Esophagus (tissue), 2 donors: Measurements from ENCODE around the gene NGLY1. TPM values are rescaled to one million over a fixed set of nuclear protein-coding genes. Genes with fewer than 3 reads are reported as not detected.

Experiments used
- H3K27ac ChIP-seq, 2 donors: one replicate each; pipeline ENCODE4 v1.5.1; 2013; ENCODE audit warnings: low read depth in 2 of 2, mild to moderate bottlenecking in 2 of 2, inconsistent platforms in 1 of 2, low read length in 1 of 2, moderate library complexity in 1 of 2
- H3K27me3 ChIP-seq, 2 donors: one replicate each; pipeline ENCODE4 v1.6.1; 2013; ENCODE audit warnings: low read length in 2 of 2, control low read depth in 1 of 2, mild to moderate bottlenecking in 1 of 2; ENCODE audit not compliant: insufficient read depth in 2 of 2, control insufficient read depth in 1 of 2
- H3K36me3 ChIP-seq, 2 donors: one replicate each; pipeline ENCODE4 v1.6.1; 2013; ENCODE audit warnings: low read length in 1 of 2; ENCODE audit not compliant: control insufficient read depth in 2 of 2, insufficient read depth in 2 of 2
- H3K4me1 ChIP-seq, 2 donors: one replicate each; pipeline ENCODE4 v1.6.1; 2013; ENCODE audit warnings: low read length in 1 of 2; ENCODE audit not compliant: control insufficient read depth in 2 of 2, insufficient read depth in 2 of 2
- H3K4me3 ChIP-seq, 2 donors: one replicate each; pipeline ENCODE4 v1.5.1; 2013; ENCODE audit warnings: low read length in 2 of 2, mild to moderate bottlenecking in 2 of 2, low read depth in 1 of 2, moderate library complexity in 1 of 2
- H3K9me3 ChIP-seq, 2 donors: one replicate each; pipeline ENCODE4 v1.6.1; 2013; ENCODE audit warnings: mild to moderate bottlenecking in 2 of 2, low read depth in 1 of 2, low read length in 1 of 2, moderate library complexity in 1 of 2; ENCODE audit not compliant: control insufficient read depth in 2 of 2, insufficient read depth in 1 of 2
- WGBS, 2 donors: extraction: QIAGEN DNeasy Blood & Tissue Kit; methylation state at CpG; one replicate each; pipeline ENCODE4 v1.1.7; 2013; 5-methylcytosine and 5-hydroxymethylcytosine counted together
- polyA plus RNA-seq, 2 donors: library from polyadenylated mRNA; stranded (reverse); fragments of 200-250 nt; gene quantifications; one replicate each; pipeline ENCODE4 v1.2.3, GENCODE V29; 2013
- donor health status: healthy with polysubstance abuse.
- donor health status: Bipolar disorder and iron deficiency.

Gene NGLY1
- polyA plus RNA-seq, 2 donors: 12.5 to 17.6 TPM

DNA sequence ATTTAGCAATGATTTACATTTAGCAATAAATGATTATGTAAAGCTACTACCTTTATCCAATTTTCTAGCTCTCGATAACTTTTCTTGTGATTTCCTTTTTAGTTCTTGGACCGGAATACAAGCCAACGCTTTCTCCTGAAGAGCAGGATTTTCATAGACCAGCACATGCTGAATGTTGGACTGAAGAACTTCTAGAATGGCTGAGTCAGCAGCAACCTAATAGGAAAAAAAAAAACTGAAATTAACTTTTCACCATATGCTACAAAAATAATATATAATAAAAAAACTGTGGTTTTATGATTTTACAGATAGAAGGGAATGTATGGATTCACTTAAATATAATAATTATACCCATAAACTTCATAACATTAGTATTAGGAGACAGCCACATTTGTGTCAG lies 32.2 kb downstream of the NGLY1 start:
- 98% methylated on average over 3 of the region's 3 CpGs for WGBS, 2 donors
- H3K27me3 ChIP-seq: no peaks in the 10 kb centered on the region
- H3K4me3 ChIP-seq: no peak overlapping the region
- no peak overlapping the region for H3K27ac ChIP-seq
- peaks cover 0 to 2% of the 10 kb centered on the region in 2 donors for H3K4me1 ChIP-seq
- H3K9me3 ChIP-seq: no peaks in the 10 kb centered on the region
- peaks cover 0 to 2% of the 10 kb centered on the region in 2 donors for H3K36me3 ChIP-seq

DNA sequence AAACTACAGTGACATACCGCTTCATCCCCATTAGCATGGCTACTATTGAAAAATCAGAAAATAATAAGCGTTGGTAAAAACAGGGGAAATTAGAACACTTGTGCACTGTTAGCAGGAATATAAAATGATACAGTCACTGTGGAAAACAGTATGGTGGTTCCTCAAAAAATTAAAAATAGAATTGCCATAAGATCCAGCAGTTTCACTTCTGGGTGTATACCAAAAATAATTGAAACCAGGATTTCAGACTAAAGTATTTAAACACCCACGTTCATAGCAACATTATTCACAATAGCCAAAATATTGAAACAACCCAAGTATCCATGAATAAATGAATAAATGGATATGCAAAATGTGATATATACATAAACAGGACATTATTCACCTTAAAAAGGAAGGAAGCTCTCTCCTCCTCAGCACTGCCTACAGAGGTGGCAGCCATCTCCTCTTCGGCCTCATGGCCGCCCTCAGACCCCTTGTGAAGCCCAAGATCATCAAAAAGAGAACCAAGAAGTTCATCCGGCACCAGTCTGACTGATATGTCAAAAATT lies 34.1 kb downstream of the NGLY1 start:
- H3K36me3 ChIP-seq: peaks cover 0 to 2% of the 10 kb centered on the region in 2 donors
- H3K27ac ChIP-seq: peak overlapping the region in 1 of 2 donors; percentile 49
- no peaks in the 10 kb centered on the region for H3K9me3 ChIP-seq
- no peak overlapping the region for H3K4me3 ChIP-seq
- WGBS, 2 donors: 79 to 80% methylated on average over 6 of the region's 6 CpGs
- H3K4me1 ChIP-seq: peaks cover 0 to 2% of the 10 kb centered on the region in 2 donors
- H3K27me3 ChIP-seq: no peaks in the 10 kb centered on the region

DNA sequence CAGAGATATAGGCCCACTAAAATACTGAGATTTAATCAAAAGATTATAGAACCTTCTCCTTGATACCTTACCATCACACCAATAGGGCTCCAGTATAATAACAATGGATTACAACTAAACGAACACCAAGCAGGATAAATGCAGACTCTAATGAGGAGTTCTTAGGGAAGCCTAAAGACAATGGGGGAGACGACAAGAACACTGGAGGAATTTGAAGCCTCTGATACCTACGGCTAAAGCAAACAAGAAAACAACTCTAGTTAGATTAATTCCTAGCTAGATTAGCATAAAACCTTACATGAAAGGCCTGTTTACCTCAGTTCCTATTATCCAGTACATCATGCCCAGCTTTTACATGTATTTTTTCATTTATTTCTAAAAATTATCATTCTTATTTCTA lies 35.1 kb downstream of the NGLY1 start:
- Histone ChIP-seq H3K4me1 (peaks cover 0 to 2% of the 10 kb centered on the region in 2 donors), H3K9me3 (no peaks in the 10 kb centered on the region), H3K36me3 (peaks cover 0 to 2% of the 10 kb centered on the region in 2 donors), H3K4me3 (no peak overlapping the region), H3K27me3 (no peaks in the 10 kb centered on the region), H3K27ac (no peak overlapping the region)
- 84 to 90% methylated on average over 3 of the region's 3 CpGs for WGBS, 2 donors

DNA sequence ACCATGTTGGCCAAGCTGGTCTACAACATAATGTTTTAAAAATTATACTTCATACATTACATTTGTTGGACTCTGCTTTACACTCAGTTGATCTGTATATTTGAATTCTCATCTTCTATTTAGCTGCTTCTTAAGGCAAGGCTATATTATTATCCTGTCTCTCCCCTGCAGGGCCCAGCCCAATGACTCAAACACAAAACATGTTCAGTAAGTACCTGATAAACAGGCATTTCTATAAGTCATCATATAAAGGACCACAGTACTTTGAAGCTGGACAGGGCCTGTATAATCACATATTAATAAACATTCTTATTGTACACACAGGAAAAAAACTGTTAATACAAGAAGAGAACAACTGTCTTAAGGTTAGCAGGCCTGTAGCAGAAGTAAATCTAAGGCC lies 36.2 kb downstream of the NGLY1 start:
- H3K27me3 ChIP-seq: no peaks in the 10 kb centered on the region
- H3K4me1 ChIP-seq: peaks cover 0 to 2% of the 10 kb centered on the region in 2 donors
- H3K27ac ChIP-seq: no peak overlapping the region
- H3K9me3 ChIP-seq: no peaks in the 10 kb centered on the region
- H3K36me3 ChIP-seq: peaks cover 0 to 2% of the 10 kb centered on the region in 2 donors
- H3K4me3 ChIP-seq: no peak overlapping the region

DNA sequence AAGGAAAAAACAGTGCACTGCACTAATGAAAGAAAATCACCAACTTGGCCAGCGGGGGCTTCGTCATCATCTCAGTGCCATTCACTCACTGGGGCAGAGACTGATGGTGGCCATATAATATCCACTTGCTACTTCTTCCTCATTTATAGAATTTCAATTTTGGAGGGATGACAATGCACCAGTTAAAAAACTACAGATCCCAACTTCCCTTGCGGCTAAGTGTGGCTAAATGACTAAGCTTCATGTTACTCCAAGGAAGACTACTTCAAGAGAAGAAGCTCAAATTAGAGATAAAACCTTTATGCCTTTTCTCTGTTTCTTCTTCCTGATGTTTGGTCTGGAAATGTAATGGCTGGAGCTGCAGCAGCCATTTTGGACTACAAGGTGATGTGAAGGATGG lies 38.8 kb downstream of the NGLY1 start:
- WGBS, 2 donors: 98 to 99% methylated on average over 3 of the region's 3 CpGs
- no peaks in the 10 kb centered on the region for H3K9me3 ChIP-seq
- no peaks in the 10 kb centered on the region for H3K4me1 ChIP-seq
- H3K27me3 ChIP-seq: no peaks in the 10 kb centered on the region
- no peak overlapping the region for H3K27ac ChIP-seq
- H3K4me3 ChIP-seq: no peak overlapping the region
- H3K36me3 ChIP-seq: no peaks in the 10 kb centered on the region

DNA sequence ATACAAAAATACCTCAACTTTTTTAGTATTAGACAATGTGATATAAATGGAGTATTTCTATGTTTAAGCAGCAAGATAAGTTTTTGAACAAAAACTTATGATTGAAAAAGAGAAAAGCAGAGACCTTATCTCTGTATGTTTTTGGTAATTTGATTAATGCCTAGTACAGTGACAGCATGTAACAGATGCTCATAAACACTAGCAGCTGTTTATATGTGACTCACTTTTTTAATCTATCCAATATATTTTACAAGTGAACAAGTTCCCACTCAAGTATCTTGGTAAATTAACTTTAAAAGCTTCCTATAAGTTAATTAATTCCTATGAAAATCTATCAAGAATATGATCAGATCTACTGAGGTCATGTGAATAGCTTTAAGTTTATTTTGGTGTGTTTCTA lies 55.1 kb downstream of the NGLY1 start:
- H3K27ac ChIP-seq: no peak overlapping the region
- no peaks in the 10 kb centered on the region for H3K27me3 ChIP-seq
- H3K4me1 ChIP-seq: no peaks in the 10 kb centered on the region
- H3K36me3 ChIP-seq: peaks cover 0 to 4% of the 10 kb centered on the region in 2 donors
- H3K4me3 ChIP-seq: no peak overlapping the region
- H3K9me3 ChIP-seq: no peaks in the 10 kb centered on the region

DNA sequence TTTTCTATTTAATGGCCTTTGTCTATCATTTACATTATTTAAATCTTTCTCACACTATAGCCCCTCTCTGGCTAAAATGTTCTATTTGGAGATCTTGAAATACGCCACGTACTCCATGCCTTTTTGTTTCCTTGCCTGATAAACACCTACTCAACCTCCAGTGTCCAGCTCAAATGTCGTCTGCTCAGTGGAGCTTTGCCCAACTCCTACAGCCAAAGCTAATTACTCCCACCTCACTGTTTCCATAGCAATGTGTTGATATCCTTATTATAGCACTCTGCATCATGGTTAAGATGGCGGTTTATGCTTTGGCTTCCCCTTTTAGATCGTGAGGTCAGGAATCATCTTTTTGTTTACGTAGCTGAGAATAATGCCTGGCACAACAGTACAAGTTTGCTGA lies 55.9 kb downstream of the NGLY1 start:
- Histone ChIP-seq H3K36me3 (no peaks in the 10 kb centered on the region), H3K9me3 (no peaks in the 10 kb centered on the region), H3K4me3 (no peak overlapping the region), H3K27ac (no peak overlapping the region), H3K27me3 (no peaks in the 10 kb centered on the region), H3K4me1 (no peaks in the 10 kb centered on the region)
- 87 to 89% methylated on average over 6 of the region's 6 CpGs for WGBS, 2 donors

DNA sequence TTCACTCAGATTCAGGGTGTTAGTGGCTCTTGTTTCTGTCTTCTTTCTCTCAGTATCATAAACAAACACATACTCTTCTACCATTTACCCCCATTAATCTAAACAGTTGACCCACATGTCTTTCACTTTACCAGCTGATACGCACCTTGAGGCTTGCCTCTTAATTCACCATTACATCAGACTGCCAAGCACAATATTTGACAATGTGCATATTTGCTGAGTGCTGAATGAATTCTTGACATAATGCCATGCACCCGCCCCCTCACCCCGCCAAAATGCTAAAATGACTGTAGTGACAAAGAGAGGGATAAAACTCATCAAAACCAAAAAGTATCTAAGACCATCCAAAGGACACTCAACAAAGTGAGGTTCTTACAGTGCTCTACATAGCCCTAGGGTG lies 57.4 kb downstream of the NGLY1 start:
- Histone ChIP-seq H3K9me3 (no peaks in the 10 kb centered on the region), H3K27ac (no peak overlapping the region), H3K4me1 (no peaks in the 10 kb centered on the region), H3K4me3 (no peak overlapping the region), H3K27me3 (no peaks in the 10 kb centered on the region), H3K36me3 (no peaks in the 10 kb centered on the region)
- WGBS, 2 donors: 72 to 77% methylated on average over 3 of the region's 3 CpGs

DNA sequence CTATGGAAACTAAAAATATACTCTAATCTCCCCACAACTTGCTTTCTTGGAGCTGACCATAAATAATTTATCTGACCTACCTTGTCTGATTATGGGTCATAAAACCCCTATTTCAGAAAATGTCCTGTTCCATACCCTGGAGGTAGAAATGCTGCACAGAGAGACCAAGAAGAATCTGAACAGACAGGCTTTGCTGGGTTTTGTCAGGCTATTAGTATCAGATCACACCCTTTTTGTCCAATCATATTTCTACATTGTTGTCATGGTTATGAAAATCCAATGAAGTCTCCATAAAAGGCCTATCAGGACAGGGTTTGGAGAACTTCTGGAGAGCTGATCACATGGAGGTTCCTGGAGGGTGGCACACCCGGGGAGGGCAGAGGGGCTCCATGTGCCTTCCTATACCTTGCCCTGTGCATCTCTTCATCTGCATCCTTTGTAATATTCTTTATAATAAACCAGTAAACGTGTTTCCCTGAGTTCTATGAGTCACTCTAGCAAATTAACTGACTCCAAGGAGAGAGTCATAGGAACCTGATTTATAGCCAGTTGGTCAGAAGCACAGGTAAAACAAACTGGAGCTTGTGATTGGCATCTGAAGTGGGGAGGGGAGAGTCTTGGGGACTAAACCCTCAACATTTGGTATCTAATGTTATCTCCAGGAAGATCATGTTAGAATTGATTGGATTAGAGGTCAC lies 58.1 kb downstream of the NGLY1 start:
- Histone ChIP-seq H3K27ac (peak overlapping the region in 1 of 2 donors; percentile 12), H3K9me3 (no peaks in the 10 kb centered on the region), H3K27me3 (no peaks in the 10 kb centered on the region), H3K4me1 (no peaks in the 10 kb centered on the region), H3K4me3 (no peak overlapping the region), H3K36me3 (no peaks in the 10 kb centered on the region)
- 78 to 91% methylated on average over 2 of the region's 2 CpGs for WGBS, 2 donors

DNA sequence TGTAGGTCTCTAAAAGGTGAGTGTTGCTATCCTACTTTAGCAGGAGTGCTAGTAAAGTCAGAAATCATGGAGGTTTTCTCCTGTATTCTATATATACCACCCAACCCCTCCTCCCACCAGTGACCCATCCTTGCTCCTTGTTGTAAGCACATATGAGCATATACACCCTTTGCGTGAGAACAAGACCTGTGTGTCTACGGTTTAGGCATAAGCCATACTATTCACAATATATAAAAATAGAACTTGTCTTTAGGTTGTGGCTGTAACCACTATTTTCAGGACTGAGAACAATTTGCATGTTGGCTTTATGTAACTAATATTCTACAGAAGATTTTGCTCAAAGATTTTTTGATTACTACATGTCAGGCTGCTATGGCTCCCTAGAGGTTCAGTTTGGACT lies 59.4 kb downstream of the NGLY1 start:
- 97 to 98% methylated on average over 2 of the region's 2 CpGs for WGBS, 2 donors
- Histone ChIP-seq H3K9me3 (no peaks in the 10 kb centered on the region), H3K27ac (no peak overlapping the region), H3K36me3 (no peaks in the 10 kb centered on the region), H3K27me3 (no peaks in the 10 kb centered on the region), H3K4me1 (no peaks in the 10 kb centered on the region), H3K4me3 (no peak overlapping the region)
